HG03095 (cell line): ENCODE measurements around the gene DHX40.
"Not testable (repeated sequence)": the region's sequence is repeated elsewhere in the genome, so short reads cannot be mapped to it uniquely, and the experiment has no call there.

Source experiments
- ATAC-seq: cut with Tn5 transposase; IDR thresholded peaks from one replicate; pipeline ENCODE4 v1.9.1; 2021; ENCODE audit warnings: moderate library complexity; ENCODE audit not compliant: unreplicated experiment

DHX40 gene, protein sequence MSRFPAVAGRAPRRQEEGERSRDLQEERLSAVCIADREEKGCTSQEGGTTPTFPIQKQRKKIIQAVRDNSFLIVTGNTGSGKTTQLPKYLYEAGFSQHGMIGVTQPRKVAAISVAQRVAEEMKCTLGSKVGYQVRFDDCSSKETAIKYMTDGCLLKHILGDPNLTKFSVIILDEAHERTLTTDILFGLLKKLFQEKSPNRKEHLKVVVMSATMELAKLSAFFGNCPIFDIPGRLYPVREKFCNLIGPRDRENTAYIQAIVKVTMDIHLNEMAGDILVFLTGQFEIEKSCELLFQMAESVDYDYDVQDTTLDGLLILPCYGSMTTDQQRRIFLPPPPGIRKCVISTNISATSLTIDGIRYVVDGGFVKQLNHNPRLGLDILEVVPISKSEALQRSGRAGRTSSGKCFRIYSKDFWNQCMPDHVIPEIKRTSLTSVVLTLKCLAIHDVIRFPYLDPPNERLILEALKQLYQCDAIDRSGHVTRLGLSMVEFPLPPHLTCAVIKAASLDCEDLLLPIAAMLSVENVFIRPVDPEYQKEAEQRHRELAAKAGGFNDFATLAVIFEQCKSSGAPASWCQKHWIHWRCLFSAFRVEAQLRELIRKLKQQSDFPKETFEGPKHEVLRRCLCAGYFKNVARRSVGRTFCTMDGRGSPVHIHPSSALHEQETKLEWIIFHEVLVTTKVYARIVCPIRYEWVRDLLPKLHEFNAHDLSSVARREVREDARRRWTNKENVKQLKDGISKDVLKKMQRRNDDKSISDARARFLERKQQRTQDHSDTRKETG

DNA sequence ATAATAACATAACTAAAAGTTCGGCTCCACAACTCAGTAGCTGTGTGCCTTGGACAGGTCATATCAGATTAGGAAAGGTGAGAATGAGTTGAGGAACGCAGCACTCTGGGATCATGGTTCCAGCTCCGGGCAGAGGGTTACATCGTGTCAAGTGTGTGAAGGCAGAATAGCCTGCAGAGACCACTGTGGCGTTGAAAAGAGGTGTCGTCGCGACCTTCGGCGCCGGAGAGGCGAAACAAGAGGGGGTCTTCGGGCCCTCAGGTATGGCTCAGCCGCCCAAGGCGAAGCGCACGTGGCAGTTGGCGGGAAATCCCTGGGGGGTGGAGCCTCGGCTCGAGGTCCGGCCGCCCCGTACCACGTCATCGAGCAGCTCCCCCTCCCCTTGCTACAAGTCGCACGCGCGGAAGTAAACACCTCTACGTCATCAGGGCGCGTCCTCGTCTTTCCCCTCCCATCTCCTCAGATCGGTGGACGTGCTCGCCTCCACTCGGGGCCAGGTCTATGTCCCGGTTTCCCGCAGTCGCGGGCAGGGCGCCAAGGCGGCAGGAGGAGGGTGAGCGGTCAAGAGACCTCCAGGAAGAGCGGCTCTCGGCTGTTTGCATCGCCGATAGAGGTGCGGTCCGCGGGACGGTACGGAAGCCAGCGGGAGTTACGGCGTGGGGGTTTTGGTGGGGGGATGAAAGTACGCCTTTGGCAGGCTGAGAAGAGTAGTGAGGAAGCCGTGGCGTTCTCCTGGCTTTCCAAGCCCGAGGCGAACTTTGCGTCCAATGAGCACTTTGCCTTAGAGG, at the start of gene DHX40:
DHX40 (plus strand) TSS at position 440 of the 788 bp plus-strand sequence; CDS start at position 502, 62 bp downstream.
- peak; percentile 64 for ATAC-seq

DNA sequence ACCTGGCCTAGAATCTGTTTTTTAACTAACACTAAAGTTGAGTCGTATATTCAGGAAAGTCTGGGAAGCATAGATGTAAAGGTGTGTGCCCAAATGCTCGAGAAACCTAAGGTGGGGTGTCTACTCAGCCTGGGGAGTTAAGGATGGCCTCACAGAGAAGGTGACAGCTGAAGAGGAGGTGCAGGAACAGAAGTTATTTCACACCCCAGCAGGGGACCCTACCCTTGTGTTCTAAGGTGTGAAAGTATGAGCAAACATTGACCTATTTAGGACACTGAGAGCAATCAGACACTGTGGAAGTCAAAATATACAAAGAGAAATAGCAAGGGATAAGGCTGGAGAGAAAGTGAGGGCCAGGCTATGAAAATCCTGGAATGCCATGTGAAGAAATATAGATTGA, 49.0 kb upstream of the DHX40 start:
- ATAC-seq = no peak

DNA sequence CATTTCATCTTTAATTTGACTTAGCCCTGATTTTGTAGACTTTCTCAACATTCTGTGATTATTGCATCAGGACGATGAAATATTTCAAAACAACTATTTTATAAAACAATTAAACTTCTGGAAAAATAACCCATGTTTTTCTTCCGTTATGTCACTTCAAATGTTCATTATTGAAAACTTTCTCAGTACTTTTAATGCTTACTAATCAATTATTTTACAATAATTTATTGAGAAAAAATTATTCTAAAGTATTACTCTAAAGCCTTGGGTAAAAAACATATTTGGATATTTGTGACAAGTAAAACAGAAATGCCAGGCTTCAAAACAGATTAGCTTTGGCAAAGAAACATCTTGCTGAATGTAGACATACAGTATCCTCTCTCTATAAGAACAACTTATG, 46.3 kb upstream of the DHX40 start:
- no peak for ATAC-seq

DNA sequence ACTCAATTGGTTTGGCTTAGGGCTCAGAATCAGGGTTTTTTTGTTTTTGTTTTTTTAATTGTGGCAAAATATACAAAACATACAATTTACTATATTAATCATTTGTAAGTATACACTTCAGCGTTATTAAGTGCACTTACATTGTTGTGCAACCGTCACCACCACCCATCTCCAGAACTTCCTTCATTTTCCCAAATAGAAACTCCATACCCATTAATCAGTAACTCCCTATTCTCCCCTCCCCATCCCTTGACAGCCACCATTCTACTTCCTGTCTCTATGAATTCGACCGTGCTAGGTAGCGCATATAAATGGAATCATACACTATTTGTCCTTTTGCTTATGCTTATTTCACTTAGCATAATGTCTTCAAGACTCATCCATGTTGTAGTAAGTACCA, 45.2 kb upstream of the DHX40 start:
- ATAC-seq = no peak

DNA sequence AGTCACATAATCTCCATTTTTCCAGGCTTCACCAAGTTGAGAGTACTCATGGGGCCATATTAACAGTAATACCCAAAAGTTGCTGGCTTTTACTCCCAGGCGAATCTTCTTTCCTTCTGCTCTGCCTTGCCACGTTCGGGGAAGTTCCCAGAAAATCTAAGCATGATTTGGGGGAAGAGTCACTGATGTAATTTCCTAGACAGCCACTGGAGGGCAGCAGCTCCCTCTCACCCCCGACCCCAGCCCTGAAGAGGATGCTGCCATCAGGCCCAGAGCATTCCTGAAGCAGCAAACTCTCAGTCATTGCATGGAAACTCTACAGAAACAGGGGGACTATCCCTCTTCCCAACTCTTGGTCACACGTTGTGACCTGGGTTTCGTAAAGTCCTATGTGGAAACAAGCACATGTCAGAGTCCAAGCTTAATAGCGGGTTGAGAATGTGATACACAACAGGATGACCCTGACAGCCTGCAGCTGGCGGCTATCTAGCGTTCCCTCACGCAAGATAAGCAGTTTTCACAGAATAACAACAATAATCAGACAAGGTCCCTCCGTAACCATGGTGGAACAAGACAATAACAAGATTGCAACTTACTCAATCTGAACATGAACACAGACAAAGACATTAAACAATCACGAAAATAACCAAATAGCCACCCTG, 43.8 kb upstream of the DHX40 start:
- ATAC-seq = no peak

DNA sequence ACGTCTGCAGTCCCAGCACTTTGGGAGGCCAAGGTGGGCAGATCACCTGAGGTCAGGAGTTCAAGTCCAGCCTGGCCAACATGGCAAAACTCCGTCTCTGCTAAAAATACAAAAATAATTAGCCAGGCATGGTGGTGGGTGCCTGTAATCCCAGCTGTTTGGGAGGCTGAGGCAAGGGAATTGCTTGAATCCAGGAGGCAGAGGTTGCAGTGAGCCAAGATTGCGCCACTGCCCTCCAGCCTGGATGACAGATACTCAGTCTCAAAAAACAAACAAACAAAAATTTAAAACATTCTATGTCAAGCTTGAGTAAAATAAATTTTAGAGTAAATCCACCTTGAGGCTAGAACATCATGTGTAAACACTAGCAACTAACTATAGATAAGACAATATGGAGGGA, 40.5 kb upstream of the DHX40 start:
- ATAC-seq = not testable (repeated sequence)

DNA sequence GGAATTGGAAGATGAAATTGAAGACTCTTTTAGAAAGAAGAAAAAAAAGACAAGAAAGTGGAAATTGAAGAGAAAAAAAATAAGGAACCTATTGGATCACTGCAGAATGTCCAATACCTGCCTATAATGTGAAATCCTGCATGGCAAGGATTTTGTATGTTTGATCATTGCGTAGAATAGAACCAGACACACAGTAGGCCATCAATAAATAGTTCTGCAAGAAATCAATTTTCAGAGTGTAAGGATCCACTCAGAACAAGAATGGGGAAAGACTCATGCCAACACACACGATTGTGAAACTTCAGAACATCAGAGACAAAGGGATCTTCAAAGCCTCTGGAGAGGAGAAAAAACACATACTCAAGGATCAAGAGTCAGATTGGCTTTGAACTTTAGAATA, 39.7 kb upstream of the DHX40 start:
- no peak for ATAC-seq

DNA sequence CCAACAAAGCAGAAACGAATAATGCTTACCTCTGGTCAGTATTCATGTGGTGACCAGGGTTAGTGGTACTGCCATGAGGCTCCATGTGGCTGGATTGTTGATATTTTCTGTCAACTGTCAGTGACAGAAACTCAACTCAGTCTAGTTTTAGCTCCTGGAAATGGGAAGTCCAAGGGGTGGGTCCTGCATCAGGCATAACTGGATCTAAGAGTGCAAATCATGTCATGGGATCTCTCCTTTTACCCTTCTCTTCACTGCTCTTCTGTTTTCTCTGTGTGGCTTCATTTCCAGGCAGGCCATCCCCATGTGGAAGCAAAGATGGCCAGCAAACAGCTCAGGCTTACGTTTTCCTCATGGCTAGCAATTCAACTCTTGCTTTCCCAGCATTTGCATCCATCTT, 39.0 kb upstream of the DHX40 start:
- no peak for ATAC-seq

DNA sequence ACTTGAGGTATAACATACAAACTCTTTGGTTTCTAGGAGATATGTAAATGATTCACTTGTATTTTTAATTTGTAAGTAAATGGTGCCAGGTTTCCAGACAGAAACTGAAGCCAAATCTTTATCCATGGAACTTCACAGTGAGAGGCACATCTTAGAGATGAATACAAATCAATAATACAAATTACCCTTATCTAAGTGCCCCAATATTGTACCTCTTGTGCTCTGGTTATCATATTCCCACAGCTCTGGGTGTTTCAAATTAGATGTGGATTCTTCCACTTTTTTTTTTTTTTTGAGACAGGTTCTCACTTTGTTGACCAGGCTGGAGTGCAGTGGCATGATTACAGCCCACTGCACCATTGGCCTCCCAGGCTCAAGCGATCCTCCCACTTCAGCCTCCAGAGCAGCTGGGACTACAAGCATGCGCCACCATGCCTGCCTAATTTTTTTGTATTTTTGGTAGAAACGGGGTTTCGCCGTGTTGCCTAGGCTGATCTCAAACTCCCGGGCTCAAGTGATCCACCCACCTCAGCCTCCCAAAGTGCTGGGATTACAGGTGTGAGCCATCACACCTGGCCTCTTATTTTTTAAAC, 38.0 kb upstream of the DHX40 start:
- ATAC-seq = no peak

DNA sequence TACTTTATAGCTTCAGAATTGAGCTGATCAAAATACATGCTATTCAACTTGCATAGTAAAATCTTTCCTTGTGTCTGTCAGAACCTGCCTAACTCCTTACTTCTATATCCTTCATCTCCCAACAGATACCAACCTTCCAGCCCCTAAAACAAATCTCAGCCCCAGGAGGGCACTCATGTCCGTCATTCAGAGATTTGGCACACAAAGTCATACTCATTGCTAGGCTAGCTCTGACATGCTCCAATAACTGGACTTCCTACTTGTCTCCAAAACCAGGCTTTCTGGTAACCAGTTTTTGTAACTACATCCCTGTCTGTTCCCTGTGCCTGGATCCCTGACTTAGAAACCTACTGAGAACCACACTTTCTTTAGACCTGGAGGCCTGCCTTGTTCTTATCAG, 37.5 kb upstream of the DHX40 start:
- no peak for ATAC-seq

DNA sequence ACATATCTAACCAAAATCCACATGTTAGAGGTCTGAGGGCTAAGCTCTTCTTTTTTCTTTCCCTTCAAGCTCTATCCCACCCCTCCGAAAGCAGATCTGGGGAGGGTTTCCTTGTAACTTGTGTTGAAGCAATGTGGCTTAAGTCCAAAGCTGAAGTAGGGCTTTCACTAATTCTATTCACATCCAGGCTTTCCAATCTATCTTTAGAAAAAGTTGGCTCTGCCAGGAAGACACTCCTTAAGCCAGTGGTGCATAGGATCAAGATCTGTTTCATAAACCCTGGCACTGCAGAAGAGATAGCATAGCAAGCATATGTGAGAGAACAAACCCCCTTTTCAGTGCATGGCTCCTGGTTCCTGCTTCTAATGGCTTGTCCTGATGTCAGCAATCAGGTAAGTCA, 34.9 kb upstream of the DHX40 start:
- no peak for ATAC-seq

DNA sequence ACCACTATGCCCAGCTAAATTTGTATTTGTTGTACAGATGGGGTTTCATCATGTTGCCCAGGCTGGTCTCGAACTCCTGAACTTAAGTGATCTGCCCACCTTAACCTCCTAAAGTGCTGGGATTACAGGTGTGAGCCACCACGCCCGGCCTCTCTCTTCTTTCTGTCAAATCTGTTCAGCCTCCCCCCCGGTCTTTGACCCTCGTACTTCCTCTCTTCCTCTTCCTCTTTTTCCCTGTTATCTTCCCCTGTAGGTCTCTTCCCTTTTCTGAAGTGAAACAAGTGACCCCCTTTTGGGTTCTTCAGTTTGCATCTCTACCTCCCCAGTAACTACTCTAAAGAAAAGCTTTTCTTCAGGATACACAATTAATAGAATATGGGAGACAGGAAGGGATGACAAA, 31.7 kb upstream of the DHX40 start:
- ATAC-seq = no peak

DNA sequence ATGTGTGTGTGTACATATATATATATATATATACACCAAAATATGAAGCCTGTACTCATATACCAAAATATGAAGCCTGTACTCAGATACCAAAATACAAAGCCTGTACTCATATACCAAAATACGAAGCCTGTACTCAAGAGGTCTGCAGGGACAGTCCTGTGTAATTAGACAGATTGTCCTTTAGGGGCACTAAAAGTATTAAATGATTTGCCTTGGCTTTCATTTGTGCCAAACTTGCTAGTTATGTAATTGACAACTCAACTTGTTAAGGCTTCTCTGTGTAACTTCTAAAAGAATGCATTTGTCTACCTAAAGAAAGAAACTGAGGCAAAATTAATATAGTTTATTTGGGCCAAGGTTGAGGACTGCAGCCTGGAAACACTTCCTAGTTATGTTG, 30.8 kb upstream of the DHX40 start:
- no peak for ATAC-seq

DNA sequence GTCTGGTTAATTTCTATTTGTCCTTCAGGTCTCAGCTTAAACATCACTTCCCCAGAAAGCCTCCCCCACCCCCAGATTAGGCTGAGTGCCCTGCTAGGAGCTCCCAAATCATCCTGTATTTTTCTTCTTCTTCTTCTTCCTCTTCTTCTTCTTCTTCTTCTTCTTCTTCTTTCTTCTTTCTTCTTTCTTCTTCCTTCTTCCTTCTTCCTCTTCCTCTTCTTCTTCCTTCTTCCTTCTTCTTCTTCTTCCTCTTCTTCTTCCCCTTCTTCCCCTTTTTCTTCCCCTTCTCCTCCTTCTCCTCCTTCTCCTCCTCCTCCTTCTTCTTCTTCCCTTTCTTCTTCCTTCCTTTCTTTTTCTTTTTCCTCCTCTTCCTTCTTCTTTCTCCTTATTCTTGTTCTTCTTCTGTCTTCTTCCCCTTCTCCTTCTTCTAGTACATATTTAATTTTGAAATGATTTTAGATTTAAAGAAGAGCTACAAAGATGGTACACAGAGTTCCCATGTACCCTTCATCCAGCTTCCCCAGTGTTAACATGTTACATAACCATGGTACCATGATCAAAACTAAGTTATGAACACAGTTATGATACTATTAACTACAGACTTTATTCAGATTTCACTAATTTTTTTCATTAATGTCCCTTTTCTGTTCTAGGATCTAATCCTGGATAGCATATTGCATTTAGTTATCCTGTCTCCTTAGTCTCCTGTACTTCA, 27.1 kb upstream of the DHX40 start:
- ATAC-seq = no peak

DNA sequence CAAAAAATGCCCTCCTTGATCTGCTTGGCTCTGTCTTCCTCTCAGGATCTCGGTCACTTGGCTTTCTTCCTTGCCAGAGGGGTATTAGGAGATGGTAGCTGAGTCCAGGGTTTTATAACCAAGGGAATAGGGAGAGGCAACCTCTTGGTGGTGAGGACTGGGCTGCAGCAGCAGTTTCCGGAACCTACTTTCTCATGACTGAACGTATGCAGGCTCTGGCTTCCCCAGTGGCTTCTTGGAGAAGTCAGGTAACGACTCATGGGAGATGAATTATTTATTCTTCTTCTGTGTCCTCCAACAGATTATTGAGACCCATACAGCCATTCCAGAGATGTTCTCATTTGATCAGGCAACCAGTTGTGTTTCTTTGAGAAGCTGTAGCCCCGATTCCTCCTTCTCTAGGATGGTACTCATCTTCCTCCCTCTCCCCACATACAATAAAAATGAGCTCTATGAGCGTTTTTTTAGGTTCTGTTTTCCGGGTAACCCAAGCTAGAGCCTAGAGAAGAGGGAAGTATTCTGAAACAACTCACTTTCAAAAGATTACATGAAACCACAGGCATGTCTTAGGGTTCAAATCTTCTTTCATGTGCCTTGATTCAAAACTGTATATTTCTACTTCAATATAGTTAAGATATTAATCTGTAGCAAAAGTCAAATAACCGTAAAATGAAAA, 22.3 kb upstream of the DHX40 start:
- ATAC-seq = no peak

DNA sequence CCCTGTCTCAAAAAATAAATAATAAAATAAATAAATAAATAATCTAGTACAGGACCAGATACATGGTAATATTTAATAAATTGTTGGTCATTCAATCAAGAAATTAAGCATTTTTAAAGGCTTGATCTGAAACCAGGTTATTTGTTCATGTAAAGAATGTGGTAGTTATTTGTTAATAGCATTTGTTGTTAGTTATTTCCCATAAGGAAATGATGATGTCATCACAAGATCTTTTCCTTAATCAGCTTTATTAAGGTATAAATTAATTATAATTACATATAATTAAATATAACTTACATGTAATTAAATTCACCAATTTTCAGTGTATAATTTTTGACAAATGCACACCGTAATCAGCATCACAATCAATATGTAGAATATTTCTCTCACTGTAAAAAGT, 19.5 kb upstream of the DHX40 start:
- ATAC-seq = no peak

DNA sequence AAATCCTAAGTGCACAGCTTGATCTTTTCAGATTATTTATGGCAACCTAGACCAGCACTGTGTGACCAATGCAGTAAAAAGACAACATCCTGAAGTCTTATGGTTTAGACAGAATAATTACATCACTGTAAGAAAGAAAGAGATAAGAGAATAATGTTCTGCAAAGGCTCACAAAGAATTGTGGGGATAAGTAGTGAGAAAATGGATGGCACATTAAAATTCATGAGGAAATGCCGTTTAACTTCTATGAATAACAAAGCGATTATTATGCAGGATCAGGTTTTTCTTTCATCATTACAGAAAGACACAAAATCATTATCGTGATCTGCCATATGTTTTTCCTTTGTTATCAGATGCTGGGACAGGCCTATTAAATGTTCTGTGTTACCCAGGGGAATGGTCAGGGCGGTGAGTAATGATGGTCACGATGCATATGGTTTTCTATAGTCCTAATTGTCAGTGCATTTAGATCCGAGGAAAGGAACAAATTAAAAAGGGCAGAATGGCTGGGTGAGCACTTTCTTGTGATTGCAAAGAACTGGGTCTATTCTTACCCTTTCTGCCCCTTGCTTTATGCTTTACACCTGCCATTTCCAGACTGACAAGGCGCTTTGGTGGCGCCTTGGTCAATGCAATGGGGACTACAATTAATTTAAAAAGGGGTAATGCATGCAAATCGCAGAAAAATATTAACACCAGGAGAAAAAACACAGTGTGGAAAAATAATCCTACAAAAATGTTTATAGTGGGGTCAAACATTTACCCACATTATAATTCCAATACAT, 18.1 kb upstream of the DHX40 start:
- ATAC-seq = no peak

DNA sequence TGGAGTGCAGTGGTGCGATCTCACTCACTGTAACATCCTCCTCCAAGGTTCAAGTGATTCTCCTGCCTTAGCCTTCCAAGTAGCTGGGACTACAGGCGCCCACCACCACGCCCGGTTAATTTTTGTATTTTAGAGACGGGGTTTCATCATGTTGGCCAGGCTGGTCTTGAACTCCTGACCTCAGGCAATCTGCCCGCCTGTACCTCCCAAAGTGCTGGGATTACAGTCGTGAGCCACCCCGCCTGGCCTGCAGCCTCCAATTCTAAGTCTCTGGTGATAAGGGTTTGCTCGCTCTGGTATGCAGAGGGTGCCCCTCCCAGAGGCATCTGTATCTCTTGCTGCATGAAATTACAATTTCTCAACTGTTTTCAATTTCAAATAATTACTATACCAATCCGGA, 16.4 kb upstream of the DHX40 start:
- not testable (repeated sequence) for ATAC-seq

DNA sequence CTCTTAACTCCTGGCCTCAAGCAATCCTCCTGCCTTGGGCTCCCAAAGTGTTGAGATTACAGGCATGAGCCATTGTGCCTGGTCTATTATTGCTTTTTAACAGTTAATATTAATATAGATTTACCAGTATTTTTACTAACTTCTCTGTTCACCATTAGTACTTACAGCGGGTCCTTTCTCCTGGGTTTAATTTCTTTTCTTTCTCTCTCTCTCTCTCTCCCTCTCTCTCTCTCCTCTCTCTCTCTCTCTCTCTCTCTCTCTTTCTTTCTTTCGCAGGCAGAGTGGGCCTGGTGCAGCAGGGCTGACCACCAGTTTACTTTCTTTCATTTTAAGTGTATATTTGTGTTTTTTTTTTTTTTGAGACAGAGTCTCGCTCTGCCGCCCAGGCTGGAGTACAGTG, 14.7 kb upstream of the DHX40 start:
- no peak for ATAC-seq
